Activated naive CD8-positive, alpha-beta T cell treated with anti-CD3 and anti-CD28 coated beads, Interleukin-2, amount 50 U/mL, for 16 hours (primary cell): Measurements from ENCODE around the gene RTP1.
"Not testable (repeated sequence)": the region's sequence is repeated elsewhere in the genome, so short reads cannot be mapped to it uniquely, and the experiment has no call there.

Source experiments
- DNase-seq: peaks from one replicate; pipeline ENCODE4 v3.0.0-alpha.2; 2020; ENCODE audit warnings: low read depth, low spot score

The RTP1 gene, protein sequence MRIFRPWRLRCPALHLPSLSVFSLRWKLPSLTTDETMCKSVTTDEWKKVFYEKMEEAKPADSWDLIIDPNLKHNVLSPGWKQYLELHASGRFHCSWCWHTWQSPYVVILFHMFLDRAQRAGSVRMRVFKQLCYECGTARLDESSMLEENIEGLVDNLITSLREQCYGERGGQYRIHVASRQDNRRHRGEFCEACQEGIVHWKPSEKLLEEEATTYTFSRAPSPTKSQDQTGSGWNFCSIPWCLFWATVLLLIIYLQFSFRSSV

DNA sequence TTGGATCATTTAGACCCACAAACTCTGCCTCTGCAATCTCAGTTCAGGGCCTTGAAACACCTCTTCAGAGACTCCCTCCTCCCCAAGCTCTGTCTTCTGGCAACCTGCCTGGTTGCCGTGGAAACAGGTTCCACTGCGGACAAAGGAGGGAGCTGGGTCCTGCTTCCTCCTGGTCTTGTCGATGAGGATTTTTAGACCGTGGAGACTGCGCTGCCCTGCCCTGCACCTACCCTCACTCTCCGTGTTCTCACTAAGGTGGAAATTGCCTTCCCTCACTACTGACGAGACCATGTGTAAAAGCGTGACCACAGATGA is at the start of gene RTP1:
TSS of gene RTP1 (plus strand) at position 152 of the 315 bp plus-strand sequence. CDS start at position 182, 30 bp downstream.
- no peak for DNase-seq

DNA sequence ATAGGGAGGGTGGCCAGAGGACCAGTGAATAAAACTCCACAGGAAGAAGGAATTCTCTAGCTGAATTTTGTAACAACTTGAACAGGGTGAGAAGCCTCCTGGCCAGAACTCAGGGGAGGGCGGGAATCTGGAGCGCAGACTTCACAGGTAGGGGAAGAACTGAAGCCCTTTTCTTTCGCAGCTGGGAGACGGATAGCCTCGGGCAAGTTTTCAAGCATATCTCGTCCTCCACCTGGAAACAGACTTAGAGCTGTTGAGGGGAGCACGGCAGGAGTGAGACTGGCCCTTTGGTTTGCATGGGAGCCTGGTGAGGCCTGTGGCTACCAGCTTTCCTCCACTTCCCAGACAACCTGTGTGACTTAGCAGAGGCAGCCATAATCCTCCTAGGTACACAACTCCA is 47.1 kb upstream of the RTP1 start:
- no peak for DNase-seq

DNA sequence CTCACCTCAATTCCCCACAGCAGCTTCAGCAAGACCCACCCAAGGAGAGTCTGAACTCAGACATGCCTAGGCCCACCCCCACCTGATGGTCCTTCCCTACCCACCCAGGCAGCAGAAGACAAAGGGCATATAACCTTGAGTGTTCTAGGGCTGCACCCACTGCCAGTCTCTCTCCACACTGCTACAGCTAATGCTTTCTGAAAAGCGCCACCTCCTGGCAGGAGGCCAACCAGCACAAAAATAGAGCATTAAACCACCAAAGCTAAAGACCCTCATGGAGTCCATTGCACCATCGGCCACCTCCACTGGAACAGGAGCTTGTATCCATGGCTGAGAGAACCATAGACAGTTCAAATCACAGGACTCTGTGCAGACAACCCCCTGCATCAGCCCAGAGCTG is 46.7 kb upstream of the RTP1 start:
- DNase-seq = no peak

- DNase-seq = no peak
Observed at GRCh38 chr3:187161556-187161955, 35.7 kb upstream of the RTP1 start.

DNA sequence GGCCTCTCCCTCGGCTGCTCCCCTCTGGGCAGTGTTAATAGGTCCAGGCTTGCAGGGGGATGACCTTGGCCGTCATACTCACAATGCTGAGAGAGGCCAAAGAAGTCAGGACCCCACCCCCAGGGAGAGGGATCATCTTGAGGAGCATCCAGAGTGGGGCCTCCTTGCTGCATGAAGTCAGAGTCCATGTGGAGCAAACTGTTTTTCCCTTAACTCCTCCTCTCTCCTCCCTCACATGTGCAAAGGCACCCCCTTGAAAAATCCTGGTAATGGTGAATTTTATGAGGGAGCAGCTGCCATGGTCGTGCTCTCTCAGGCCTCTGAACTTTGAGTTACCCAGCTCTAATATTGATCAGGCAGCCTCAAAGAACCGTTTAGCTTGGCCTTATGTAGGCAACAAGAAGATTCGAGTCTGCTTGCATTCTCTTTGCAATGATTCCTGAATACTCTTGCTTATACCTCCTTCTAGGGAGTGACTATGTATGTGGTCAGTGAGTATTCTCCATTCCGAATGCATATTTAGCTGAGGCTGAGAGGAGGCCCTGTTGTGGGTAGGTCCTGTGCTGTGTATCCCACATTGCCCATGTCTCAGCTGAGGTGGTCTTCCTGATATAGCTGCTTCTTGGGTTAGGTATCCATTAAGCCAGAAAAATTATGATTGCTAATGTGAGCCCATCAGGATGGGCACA is 34.9 kb upstream of the RTP1 start:
- DNase-seq = no peak

DNA sequence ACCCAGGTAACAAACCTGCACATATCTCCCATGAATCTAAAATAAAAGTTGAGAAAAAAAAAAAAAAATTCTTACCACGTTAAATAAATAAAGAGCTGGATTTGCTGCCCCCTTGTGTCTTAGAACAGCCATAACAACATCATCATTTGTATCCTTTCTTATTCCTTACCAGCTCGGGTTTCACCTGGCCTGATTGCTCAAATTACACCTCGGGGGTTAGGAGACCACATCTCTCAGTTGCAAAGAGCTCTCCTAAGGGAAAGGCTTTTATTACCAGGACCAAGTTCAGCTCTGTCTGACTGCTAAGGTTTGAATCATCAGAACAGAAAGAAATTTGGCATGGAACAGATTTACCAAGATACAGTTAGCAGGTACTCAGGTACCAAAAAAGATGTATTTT is 32.1 kb upstream of the RTP1 start:
- peak; percentile 4 for DNase-seq

- no peak for DNase-seq
Observed at GRCh38 chr3:187166750-187167149, 30.5 kb upstream of the RTP1 start.

GRCh38 chr3:187167777-187168176 is 29.5 kb upstream of the RTP1 start:
- DNase-seq = no peak

GRCh38 chr3:187169231-187169960 is 27.9 kb upstream of the RTP1 start:
- no peak for DNase-seq

- DNase-seq = not testable (repeated sequence)
Observed at GRCh38 chr3:187170911-187171310, 26.4 kb upstream of the RTP1 start.

DNA sequence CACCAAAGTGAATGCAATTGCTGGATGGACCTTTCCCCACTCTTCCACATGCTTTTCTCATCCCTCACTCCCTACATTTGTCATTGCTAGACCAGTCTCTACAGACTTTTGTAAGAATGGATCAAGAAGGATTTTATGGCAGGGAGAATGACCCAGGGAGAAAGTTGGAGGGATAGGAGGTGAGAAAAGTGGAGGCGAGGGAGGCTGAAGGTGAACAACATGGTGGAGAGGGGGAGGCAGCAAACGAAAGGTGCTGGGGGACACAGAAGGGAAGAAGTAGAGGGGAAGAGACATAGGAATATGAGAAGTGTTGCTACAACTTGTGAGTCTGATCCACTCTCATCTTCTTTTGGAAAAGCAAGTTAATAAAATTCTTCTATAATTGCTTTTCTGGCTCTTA is 24.4 kb upstream of the RTP1 start:
- no peak for DNase-seq

DNA sequence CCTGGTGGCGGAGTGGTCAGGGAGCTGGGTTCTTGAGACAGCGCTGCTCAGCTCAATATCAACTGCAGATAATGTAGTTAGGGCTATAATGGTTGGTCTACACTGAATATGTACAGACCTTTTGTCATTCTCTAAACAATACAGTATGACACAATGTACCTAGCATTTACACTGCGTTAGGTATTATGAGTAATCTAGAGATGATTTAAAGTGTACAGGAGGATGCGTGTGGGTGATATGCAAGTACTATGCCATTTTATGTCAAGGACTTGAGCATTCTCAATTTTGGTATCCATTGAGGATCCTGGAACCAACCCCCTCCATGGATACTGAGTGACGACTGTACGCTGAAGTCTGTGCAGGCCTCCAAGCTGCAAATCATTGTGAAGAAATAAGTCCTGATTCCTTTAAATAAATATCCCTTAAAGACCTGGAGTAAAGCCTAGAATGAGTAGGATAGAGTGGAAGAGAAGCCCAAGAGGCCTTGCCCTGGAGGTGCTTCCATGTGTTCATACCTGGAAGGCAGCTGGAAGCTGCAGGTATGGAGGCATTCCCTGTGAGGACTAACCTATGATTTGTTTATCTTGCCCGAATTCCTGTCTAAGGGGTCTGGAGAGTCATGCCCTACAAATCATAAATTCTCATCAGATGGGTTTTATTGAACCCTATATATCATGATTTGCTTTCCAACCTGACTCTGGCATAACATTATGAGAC is 15.7 kb upstream of the RTP1 start:
- no peak for DNase-seq

DNA sequence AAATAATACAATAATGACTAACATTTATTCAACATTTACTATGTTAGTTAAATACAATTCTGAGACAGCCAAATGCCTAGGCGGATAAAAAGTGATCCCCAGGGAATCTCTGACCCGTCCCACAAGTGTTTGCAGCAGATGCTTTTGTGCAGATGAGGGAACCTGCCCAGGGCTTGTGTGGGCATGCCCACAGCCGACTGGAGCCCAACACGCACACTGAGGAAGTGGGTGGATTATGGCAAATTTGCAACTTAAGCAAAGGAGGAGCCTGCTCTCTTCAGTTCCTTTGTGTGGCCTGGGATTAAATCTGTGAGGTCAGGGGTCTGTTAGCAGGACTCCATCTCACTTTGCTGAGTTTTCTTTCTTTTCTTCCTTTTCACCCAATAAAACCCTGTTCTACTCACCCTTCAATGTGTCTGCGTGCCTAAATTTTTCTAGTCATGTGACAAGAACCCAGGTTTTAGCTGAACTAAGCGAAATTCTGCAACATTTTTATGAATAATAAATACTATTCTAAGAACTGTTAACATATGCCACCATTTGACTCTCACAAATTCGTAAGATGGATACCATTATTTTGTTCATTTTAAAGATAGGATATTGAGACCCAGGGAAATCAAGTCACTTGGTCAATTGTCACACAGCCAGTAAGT is 13.9 kb upstream of the RTP1 start:
- DNase-seq = no peak

- DNase-seq = no peak
Observed at GRCh38 chr3:187183903-187184302, 13.4 kb upstream of the RTP1 start.

GRCh38 chr3:187185759-187186158 is 11.5 kb upstream of the RTP1 start:
- DNase-seq = no peak

DNA sequence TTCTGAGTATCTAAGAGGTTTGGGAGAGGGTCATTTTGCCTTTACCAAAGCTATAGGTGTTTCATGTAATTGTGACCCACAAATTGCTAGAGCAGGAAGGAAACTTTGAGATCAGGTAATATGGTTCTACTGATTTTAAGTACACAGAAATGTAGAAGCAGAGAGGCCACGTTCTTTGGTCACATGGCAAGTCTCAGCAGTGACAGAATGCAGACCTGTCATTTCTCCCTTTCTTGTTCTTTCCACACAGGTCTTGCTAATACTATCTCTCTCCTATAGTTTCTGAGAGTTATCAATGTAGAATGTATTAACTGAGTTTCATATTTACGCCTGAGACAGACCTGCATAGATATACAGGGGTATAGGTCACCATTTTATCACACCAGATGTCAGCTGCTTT is 10.9 kb upstream of the RTP1 start:
- no peak for DNase-seq

DNA sequence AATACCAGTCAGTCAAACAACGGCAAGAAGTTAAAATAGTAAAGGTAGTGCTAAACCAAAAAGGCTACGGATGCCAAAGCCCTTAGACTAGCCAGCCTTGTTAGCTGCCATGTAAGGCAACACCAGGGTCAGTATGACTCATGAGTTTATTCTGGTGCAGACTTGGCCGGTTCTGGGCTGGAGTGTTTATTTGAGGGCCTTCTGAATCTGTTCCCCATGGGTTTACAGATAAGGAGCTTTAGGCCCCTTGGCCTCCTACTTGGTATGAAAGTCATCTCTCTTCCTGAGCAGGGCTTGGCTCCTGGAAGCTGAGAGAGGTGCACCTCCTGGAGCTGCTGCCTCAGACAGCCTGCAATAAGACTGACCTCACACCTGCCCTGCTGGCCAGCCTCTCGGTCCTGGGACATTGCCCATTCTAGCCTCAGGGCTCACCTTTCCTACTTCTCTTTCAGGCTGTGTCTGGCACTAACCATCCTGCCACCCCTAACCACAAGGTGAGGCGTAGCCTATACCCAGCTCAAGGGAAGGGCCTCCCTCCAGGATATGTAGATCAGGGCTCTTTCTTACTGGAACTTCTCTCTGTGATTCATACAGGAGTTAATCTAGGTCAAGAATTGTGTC is 10.4 kb upstream of the RTP1 start:
- DNase-seq = no peak

- DNase-seq = no peak
Observed at GRCh38 chr3:187188931-187189330, 8.4 kb upstream of the RTP1 start.

GRCh38 chr3:187191271-187191670 is 6.0 kb upstream of the RTP1 start:
- DNase-seq = no peak

DNA sequence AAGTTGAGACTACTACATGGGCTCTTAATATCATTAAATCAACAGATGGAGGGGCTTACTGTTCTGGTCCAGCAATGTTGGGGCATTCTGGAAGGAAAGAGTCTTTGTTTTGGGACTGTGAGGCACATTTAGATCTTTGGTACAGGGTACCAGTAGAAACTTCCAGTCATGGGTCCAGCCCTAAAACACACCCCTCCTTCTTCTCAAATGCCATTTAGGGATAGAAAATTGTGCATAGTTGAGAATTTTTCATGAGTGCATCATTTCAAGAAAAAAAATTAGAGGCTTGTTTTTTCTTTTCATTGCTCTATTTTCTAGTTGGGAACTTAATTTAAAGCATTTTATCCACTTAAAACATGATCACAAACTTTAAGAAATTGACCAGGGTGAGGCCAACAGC is 4.1 kb upstream of the RTP1 start:
- DNase-seq = no peak

DNA sequence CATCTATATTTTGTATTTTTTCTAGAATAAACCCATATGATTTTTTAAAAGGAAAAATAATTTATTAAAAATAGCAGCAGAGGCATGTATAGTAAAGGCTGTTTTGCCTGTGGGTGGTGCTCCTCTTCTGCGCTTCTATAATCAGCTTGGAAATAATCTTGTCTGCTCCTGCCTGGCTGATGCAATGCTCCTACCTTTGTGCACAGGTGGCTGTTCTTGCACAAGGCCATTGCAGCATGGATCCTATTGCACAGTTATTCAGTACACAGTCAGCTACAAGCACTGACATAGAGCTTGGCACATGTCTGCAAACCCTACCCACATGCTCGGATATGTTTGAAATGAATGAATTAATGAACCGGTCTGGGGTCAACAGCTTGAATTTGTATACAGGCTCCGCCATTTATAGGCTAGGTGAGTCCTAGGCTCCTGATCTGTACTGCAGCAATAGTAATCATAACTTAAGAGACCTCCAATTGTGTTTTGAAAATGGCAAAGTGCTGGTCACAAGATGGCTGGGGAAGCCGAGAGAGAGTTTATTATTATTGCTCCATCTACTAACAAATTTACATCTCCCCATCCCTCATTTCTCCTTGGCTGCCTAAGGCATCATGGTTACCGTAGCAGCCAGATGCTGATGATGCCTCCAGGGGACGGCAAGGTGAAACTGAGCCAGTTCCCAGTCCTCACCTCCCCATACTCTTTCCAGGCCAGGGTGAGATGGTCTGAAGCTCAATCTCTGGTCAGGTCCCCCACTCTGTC is 532 bp upstream of the RTP1 start:
- no peak for DNase-seq
